ENCODE results near the gene PSTK.

PSTK gene

DNA sequence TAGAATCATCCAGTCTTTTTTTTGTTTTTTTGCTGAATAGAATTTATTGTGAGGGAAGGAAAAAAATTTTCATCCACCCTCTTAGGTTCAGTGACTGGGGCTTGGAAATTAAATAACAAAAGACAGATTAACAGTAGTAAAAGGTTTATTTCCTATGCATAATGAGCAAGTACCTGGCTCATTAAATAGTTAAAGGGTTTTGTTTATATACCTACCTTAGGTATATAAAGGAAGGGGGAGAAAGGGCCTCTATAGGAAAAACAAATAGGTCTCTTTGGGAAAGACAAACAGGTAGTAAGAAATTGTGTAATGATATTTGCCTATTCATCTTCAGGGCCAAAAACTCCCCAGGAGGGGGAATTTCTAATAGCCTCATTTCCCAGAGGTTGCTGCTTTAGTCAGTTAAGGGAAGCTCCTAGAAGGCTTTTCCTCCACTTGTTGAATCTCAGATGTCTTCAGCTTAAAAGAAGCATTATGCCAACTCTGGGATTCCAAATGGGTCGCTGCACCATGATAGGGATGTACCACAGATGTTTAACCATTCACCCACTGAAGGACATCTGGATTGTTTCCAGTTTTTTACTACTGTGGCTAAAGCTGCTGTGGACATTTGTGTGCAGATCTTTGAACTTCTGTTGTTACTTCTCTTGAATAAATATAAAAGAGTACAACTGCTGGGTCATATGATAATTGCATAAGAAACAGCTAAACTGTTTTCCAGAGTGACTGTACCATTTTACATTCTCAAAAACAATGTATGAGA lies 39.9 kb downstream of the PSTK start:
- no peak for DNase-seq (ENCODE audit: low read depth)

DNA sequence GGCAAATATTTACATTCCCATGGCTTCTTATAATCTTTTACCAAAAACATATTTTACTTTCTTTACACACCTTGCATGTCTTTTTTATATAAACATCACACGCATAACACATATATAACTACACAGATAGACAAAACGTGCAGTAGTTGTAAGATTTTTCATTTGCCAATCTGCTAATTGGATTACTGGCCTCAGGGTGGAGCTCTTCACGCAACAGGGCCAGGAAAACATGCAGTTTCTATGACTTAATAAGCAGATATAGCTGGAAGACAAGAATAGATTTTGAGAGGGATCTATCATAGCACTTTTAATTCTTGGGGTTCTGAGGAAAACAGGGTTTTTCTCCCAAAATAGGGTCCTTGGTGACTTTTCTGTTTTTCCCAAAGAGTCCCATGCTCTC lies 41.3 kb downstream of the PSTK start:
- DNase-seq (ENCODE audit: low read depth), result no peak

DNA sequence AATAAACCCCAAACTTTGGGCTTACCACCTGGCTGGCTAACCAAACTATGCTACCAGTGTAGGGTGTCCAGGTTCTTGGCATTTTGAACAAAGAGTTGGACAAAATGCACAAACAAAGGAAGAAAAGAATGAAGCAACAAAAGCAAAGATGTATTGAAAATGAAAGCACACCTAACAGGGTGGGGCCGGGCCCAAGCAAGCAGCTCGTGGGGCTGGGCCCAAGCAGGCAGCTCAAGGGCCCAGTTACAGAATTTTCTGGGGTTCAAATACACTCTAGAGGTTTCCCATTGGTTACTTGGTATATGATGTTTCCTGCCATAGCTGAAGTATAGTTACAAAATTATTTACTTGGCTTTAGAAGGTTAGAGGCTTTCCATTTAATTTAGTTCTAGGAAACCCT lies 44.3 kb downstream of the PSTK start:
- no peak for DNase-seq (ENCODE audit: low read depth)

DNA sequence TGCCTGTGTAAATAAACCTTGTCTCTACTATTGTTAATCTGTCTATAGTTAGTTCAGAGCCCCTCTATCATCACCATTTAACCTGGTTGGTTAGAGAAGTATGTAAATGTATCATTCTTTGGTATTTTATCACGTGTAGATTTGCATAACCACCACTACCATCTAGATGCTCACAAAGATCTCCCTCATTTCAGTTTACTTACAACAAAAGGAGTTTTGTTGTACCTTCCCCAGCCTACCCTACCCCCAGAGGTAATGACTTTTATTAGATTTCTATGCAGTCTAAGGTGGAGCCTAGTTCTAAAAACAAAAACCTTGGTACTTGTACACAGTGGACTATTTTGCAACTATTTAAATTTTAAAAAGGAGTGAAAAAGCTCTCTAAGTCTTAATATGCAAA lies 46.1 kb downstream of the PSTK start:
- no peak for DNase-seq (ENCODE audit: low read depth)

DNA sequence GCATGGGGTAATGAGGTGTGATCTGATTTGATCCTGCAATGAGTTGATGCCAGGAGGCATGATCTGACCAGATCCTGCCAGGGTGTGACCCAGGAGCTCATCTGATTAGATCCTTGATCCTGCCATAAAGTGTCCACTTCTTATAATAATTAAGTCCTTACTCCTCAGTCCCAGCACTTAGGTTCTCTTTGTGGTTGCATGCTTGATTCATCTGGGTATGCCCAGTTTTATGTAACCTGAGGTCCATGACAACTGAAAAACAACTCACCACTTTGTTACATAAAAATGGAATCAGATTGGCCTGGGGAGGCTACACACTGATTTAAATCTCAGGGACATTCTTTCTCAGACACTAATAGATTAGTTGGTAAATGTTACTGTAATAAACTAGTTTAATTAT lies 47.7 kb downstream of the PSTK start:
- no peak for DNase-seq (ENCODE audit: low read depth)

DNA sequence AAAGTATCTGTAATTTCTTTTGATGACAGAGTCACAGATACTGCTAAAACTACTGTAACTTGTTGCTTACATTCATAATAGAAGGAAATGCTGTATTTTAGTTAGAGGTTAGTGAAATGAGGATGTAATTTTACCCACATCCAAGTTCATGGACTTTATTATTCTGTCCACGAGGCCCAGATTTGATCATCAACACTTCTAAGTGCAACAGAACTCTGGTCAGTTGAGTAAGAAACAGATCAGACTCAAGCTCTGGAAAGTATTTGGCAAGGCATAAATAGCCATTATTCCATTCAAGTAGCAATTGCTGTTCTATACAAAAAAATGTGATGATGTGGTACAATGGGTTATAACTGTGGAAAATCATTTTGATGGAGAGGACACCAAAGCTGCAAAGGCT lies 50.9 kb downstream of the PSTK start:
- no peak for DNase-seq (ENCODE audit: low read depth)

DNA sequence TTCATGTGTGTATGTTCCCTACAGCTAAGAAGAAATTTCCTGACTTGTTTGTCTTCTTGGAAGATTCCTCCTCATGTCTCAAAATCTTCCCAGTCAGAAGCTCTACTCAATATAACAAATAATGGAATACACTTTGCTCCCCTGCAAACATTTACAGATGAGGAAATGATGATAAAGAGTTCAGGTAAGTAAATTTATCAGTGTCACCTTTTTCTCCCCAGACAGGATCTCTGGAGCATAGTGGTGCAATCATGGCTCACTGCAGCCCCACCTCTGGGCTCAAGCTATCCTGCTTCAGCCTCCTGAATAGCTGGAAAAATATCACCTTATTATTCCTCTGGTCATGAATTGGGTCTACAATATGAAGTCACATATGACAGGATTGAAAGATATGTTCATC lies 54.1 kb downstream of the PSTK start:
- no peak for DNase-seq (ENCODE audit: low read depth)

DNA sequence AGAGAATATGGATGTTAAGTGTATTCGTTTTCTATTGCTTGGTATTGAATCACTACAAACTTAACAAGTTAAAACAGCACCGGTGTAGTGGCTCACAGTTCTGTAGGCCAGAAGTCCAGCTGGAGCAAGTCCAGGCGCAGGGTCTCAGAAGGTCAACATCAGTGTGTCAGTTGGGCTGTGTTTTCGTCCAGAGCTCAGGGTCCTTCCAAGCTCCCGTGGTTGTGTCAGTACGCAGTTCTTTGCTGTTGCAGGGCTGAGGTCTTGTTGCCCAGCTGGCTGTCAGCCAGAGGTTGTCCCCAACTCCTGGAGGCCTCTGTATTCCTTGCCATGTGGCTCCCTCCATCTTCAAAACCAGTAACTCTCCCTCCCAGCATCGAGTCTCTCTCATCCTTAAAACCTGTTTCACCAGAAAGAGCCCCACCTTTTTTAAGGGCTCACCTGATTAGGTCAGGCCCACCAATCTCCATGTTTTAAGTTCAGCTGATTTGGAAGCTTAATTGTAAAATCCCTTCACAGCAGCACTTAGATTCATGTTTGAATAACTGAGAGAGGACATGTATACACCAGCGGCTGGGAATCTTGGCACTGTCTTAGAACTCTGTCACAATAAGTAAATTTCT lies 55.4 kb downstream of the PSTK start:
- no peak for DNase-seq (ENCODE audit: low read depth)

DNA sequence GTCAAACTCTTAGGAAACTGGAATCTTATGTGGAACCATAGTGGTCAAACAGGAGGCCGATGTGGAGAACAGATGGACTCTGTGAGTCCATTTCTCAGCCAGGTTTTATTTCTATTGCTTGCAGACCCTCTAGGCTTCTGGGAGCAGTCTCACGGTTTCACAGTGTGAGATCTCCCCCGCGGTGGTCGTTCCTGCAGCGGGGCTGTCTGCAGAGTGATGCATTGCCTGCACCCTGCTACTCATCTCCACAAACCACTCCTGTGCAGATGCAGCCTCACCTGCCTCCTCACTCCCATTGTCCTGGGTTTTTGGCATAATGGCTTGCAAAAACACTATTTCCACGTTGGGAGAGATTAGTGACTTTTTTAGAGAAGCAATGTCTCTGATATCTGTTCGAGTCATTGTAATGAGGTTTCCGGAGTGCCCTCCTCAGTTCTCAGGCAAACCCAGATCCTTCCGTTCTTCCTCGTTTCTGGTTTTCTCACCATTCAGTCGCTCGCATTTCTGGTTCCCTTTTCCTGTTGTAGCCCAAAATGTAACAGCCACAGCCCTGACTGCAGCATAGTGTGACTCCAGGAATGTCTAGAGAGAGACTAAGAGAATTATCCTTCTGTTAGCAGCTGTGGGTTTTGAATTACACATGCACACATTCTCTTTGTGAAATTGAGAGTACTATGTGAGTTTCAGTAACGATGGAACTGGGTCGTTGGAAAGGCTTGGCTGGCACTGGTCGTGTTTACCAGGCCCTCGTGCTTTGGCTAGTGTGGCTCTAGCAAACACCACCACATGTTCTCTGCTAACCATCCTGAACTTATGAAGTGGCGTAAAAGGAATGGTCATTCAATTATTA lies 58.8 kb downstream of the PSTK start:
- no peak for DNase-seq (ENCODE audit: low read depth)

DNA sequence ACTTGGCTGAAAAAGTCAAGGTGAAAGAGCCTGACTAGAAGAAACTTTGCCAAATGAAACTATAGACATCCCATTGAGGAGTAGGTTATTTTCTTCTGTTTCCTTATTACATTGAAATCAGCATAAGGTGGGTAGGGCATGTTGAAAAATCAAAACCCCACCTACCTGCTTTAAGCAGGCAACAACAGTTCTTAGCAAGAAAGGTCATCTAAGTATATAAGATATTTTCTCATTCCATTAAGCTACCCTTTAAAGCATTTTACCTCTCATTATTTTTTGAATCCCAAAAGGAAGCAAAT lies 59.4 kb downstream of the PSTK start:
- no peak for DNase-seq (ENCODE audit: low read depth)
